AG09309 (cell line): ENCODE results near the gene JAZF1.

Source experiments
- DNase-seq: peaks from one replicate; pipeline ENCODE4 v3.0.0-alpha.2; 2010; ENCODE audit warnings: low read depth
- H3K4me3 ChIP-seq: 2 replicates; pipeline ENCODE4 v1.5.1; 2011; ENCODE audit warnings: mild to moderate bottlenecking, low read depth, low read length, moderate library complexity; ENCODE audit not compliant: control insufficient read depth
- TF ChIP-seq, protein P1 (sequence below): IDR thresholded peaks from 2 replicates; pipeline ENCODE4 v1.5.1; 2011; ENCODE audit warnings: mild to moderate bottlenecking, low read depth, low read length, inconsistent platforms; ENCODE audit not compliant: insufficient read depth, control insufficient read depth; ENCODE audit errors: missing control alignments

The JAZF1 gene

DNA sequence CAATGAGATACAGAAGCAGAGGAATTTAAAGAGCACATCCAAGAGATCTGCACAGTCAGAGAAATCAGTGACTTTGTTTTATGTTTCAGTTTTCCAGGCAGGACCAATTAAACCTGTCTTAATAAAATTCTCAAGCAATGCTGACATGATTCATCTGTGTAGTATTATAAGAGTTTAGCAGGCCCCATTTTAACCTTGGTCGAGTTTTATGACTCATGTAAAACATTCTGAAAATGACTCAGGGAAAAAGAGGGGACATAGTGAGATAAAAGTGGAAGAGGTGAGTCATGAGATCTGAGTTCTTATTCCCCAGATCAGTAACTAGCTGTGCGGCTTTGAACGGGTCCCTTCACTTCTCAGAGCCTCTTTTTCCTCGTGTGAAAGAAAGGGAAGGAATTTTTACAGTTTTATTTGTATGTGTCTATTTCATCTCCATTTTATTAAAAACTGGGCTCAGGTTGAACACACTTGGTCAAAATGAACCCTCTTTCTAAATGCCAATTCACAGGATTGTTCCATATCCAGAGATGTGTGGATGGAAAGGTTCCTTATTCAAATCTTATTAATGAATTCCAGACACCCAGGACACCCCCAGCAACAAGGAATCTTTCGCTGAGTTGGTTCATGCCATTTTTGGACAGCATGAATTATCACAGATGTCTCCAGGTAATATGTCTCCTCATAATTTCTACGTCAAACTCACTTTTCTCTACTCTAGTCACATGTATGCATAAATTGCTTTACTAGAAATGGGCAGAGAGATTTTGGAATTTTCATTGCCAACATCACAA, 143.2 kb downstream of the JAZF1 start:
- DNase-seq, result peak; percentile 94

GRCh38 chr7:28036696-28037095, 143.9 kb downstream of the JAZF1 start:
- no peak overlapping the region; the same call in 1 of the 2 replicates for H3K4me3 ChIP-seq
- DNase-seq, result no peak

More for the DNA sequence above, 143.2 kb downstream of the JAZF1 start:
- no peak overlapping the region for H3K4me3 ChIP-seq
- TF ChIP-seq, protein P1, sequence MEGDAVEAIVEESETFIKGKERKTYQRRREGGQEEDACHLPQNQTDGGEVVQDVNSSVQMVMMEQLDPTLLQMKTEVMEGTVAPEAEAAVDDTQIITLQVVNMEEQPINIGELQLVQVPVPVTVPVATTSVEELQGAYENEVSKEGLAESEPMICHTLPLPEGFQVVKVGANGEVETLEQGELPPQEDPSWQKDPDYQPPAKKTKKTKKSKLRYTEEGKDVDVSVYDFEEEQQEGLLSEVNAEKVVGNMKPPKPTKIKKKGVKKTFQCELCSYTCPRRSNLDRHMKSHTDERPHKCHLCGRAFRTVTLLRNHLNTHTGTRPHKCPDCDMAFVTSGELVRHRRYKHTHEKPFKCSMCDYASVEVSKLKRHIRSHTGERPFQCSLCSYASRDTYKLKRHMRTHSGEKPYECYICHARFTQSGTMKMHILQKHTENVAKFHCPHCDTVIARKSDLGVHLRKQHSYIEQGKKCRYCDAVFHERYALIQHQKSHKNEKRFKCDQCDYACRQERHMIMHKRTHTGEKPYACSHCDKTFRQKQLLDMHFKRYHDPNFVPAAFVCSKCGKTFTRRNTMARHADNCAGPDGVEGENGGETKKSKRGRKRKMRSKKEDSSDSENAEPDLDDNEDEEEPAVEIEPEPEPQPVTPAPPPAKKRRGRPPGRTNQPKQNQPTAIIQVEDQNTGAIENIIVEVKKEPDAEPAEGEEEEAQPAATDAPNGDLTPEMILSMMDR, result no peak

GRCh38 chr7:28033386-28033785, 147.2 kb downstream of the JAZF1 start:
- TF ChIP-seq, protein P1, result no peak
- no peak for DNase-seq
- H3K4me3 ChIP-seq, result no peak overlapping the region

More at GRCh38 chr7:28036696-28037095, 143.9 kb downstream of the JAZF1 start:
- TF ChIP-seq, protein P1, result no peak

GRCh38 chr7:28032738-28033380, 147.7 kb downstream of the JAZF1 start:
- TF ChIP-seq, protein P1, result no peak
- no peak for DNase-seq
- H3K4me3 ChIP-seq, result no peak overlapping the region

DNA sequence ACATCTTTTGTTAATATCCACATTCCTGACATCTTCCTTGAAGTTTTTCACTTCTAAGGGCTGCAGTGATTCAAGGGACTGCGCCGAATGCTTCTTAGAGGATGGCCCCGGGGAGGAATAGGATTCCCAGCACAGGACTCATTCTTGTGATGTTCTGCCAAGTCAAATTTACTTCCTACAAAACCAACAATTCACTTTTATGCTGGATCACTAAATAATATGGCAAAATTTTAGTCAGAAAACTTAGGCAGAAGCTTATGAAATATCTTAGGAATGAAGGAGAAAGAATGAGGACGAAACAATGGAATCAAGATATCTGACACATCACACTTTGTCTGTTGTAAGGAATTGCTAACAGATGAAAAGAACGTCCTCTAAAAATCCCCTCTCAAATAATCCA, 151.5 kb downstream of the JAZF1 start:
- peak; percentile 43 for DNase-seq
- TF ChIP-seq, protein P1, result no peak

DNA sequence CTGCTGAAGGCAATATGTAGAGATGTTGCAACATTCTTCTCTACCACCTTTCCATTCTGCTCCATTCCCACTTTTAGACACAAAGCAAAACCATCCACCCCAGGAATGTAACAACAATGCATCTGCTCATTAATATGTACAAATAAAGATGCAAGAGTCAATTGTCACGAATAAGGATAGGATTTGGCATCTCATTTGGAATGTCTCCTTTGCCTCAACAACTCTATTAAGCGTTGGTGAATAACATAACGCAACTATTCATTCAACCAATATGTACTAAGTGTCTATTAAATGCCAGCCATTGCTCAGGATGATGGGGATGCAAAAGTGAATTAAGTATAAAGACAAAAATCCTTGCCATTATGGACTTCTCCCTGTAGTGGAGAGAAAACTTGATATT, 152.1 kb downstream of the JAZF1 start:
- TF ChIP-seq, protein P1, result no peak
- no peak overlapping the region for H3K4me3 ChIP-seq
- no peak for DNase-seq

More for the DNA sequence above, 151.5 kb downstream of the JAZF1 start:
- no peak overlapping the region for H3K4me3 ChIP-seq
